Neural progenitor cell (in vitro differentiated cells): Measurements from ENCODE around the gene NOS3. TPM values are rescaled to one million over a fixed set of nuclear protein-coding genes. Genes with fewer than 3 reads are reported as not detected.
A peak's percentile ranks its signal among the peaks of the same experiment; 100 is the strongest.
"Not testable (repeated sequence)": the region's sequence is repeated elsewhere in the genome, so short reads cannot be mapped to it uniquely, and the experiment has no call there.

Experiments used
- DNase-seq: peaks from one replicate; pipeline ENCODE4 v3.0.0-alpha.2; 2016; ENCODE audit warnings: low spot score
- H2AFZ ChIP-seq: fragments of 200-600 bp; sonication (generic); replicated peaks from 2 replicates; pipeline ENCODE4 v1.6.1; 2016; ENCODE audit warnings: antibody characterized with exemption
- H3F3A ChIP-seq: fragments of 200-600 bp; sonication (generic); 2 replicates; pipeline ENCODE4 v1.6.1; 2016; ENCODE audit warnings: antibody characterized with exemption, low read depth
- H3K27ac ChIP-seq: fragments of 200-600 bp; sonication (generic); 2 replicates; pipeline ENCODE4 v1.5.1; 2016; ENCODE audit warnings: mild to moderate bottlenecking
- H3K27me3 ChIP-seq: fragments of 200-600 bp; sonication (generic); 2 replicates; pipeline ENCODE4 v1.6.1; 2016; ENCODE audit warnings: mild to moderate bottlenecking, moderate library complexity
- H3K36me3 ChIP-seq: fragments of 200-600 bp; sonication (generic); 2 replicates; pipeline ENCODE4 v1.5.1; 2016
- H3K4me1 ChIP-seq: fragments of 200-600 bp; sonication (generic); 2 replicates; pipeline ENCODE4 v1.6.1; 2016; ENCODE audit warnings: mixed run types
- H3K4me2 ChIP-seq: fragments of 200-600 bp; sonication (generic); 2 replicates; pipeline ENCODE4 v1.6.1; 2016
- H3K4me3 ChIP-seq: fragments of 200-600 bp; sonication (generic); 2 replicates; pipeline ENCODE4 v1.5.1; 2016
- H3K79me2 ChIP-seq: fragments of 200-600 bp; sonication (generic); 2 replicates; pipeline ENCODE4 v1.6.1; 2016; ENCODE audit warnings: low read depth
- H3K9ac ChIP-seq: fragments of 200-600 bp; sonication (generic); 2 replicates; pipeline ENCODE4 v1.6.1; 2016
- H3K9me3 ChIP-seq: fragments of 200-600 bp; sonication (generic); 2 replicates; pipeline ENCODE4 v1.5.1; 2016; ENCODE audit warnings: low read depth
- H4K20me1 ChIP-seq: fragments of 200-600 bp; sonication (generic); 2 replicates; pipeline ENCODE4 v1.6.1; 2016; ENCODE audit warnings: low read depth
- H3K27ac Mint-ChIP-seq: 3 replicates; pipeline ENCODE4 v1.8.0; 2021; ENCODE audit warnings: mixed read lengths
- H3K27me3 Mint-ChIP-seq: 2 replicates; pipeline ENCODE4 v1.8.0; 2022; ENCODE audit warnings: low read depth, mild to moderate bottlenecking, inconsistent platforms, moderate library complexity, mixed read lengths; ENCODE audit not compliant: insufficient read depth
- H3K36me3 Mint-ChIP-seq: 3 replicates; pipeline ENCODE4 v1.8.0; 2021; ENCODE audit warnings: mixed read lengths
- H3K4me1 Mint-ChIP-seq: 3 replicates; pipeline ENCODE4 v1.8.0; 2021; ENCODE audit warnings: mixed read lengths
- H3K4me3 Mint-ChIP-seq: 3 replicates; pipeline ENCODE4 v1.8.0; 2021; ENCODE audit warnings: mild to moderate bottlenecking, moderate library complexity, mixed read lengths
- H3K9me3 Mint-ChIP-seq: 3 replicates; pipeline ENCODE4 v1.8.0; 2020; ENCODE audit warnings: mixed read lengths
- CTCF ChIP-seq: fragments of 200-600 bp; sonication (generic); IDR thresholded peaks from 2 replicates; pipeline ENCODE4 v1.5.1; 2017; ENCODE audit warnings: antibody characterized with exemption, mild to moderate bottlenecking
- EZH2 ChIP-seq: fragments of 200-600 bp; sonication (generic); IDR thresholded peaks from 2 replicates; pipeline ENCODE4 v1.6.1; 2017; ENCODE audit warnings: antibody characterized with exemption, mild to moderate bottlenecking, moderate library complexity
- EZH2phosphoT487 ChIP-seq: fragments of 200-600 bp; sonication (generic); IDR thresholded peaks from 2 replicates; pipeline ENCODE4 v1.6.1; 2017; ENCODE audit warnings: antibody characterized with exemption
- total RNA-seq: library from RNA; depleted of rRNA; stranded (reverse); fragments of >200 nt; gene quantifications from 2 replicates; pipeline ENCODE4 v1.2.3, GENCODE V29; 2015; ENCODE audit warnings: low replicate concordance

NOS3 gene
- total RNA-seq, 1 donor from 2014 or later, result 1.3 TPM

- H3K36me3 ChIP-seq, result no peaks in the 10 kb centered on the region
- H3K79me2 ChIP-seq, result no peaks in the 10 kb centered on the region
- Mint-ChIP-seq H3K9me3 (peaks cover 1% of the 10 kb centered on the region), H3K4me3 (peak overlapping the region; percentile 69), H3K4me1 (peaks cover 56% of the 10 kb centered on the region), H3K27ac (peak overlapping the region; percentile 90), H3K36me3 (peaks cover 9% of the 10 kb centered on the region), H3K27me3 (peaks cover 14% of the 10 kb centered on the region)
- H2AFZ ChIP-seq, result peak overlapping the region; percentile 59
- DNase-seq, result peak; percentile 79
- H3K4me2 ChIP-seq, result peak overlapping the region; percentile 76
- peaks cover 42% of the 10 kb centered on the region for H3K4me1 ChIP-seq
- H4K20me1 ChIP-seq, result no peaks in the 10 kb centered on the region
- H3K9ac ChIP-seq, result no peak overlapping the region
- no peak overlapping the region for H3K27ac ChIP-seq
- TF ChIP-seq EZH2phosphoT487, result no peak
- TF ChIP-seq CTCF, result no peak
- no peak for TF ChIP-seq EZH2
- no peaks in the 10 kb centered on the region for H3K9me3 ChIP-seq
- H3K4me3 ChIP-seq, result peak overlapping the region; percentile 23
- peaks cover 17% of the 10 kb centered on the region for H3K27me3 ChIP-seq
- peaks cover 35% of the 10 kb centered on the region for H3F3A ChIP-seq
Measured at GRCh38 chr7:151010307-151011096, 19.7 kb downstream of the NOS3 start.

GRCh38 chr7:151011097-151011409 is 20.2 kb downstream of the NOS3 start:
- peaks cover 1% of the 10 kb centered on the region for H3K9me3 Mint-ChIP-seq
- TF ChIP-seq CTCF, result no peak
- no peak for TF ChIP-seq EZH2
- no peak for TF ChIP-seq EZH2phosphoT487
- peaks cover 10% of the 10 kb centered on the region for H3K36me3 Mint-ChIP-seq
- peak overlapping the region; percentile 76 for H3K4me2 ChIP-seq
- H3K27me3 Mint-ChIP-seq, result peaks cover 12% of the 10 kb centered on the region
- H3K27ac Mint-ChIP-seq, result peak overlapping the region; percentile 90
- peak overlapping the region; percentile 23 for H3K4me3 ChIP-seq
- H3K4me3 Mint-ChIP-seq, result peak overlapping the region; percentile 50
- peaks cover 42% of the 10 kb centered on the region for H3K4me1 ChIP-seq
- peaks cover 55% of the 10 kb centered on the region for H3K4me1 Mint-ChIP-seq
- H3K36me3 ChIP-seq, result no peaks in the 10 kb centered on the region
- no peaks in the 10 kb centered on the region for H4K20me1 ChIP-seq
- H3K9ac ChIP-seq, result no peak overlapping the region
- H3K9me3 ChIP-seq, result no peaks in the 10 kb centered on the region
- H3K27me3 ChIP-seq, result peaks cover 17% of the 10 kb centered on the region
- H3K79me2 ChIP-seq, result no peaks in the 10 kb centered on the region
- no peak overlapping the region for H3K27ac ChIP-seq
- peaks cover 35% of the 10 kb centered on the region for H3F3A ChIP-seq
- no peak for DNase-seq
- H2AFZ ChIP-seq, result no peak overlapping the region

- H3K4me1 Mint-ChIP-seq, result peaks cover 54% of the 10 kb centered on the region
- H3K4me2 ChIP-seq, result not testable (repeated sequence)
Measured at GRCh38 chr7:151011616-151012015, 20.8 kb downstream of the NOS3 start.

GRCh38 chr7:151012031-151012692 is 21.3 kb downstream of the NOS3 start:
- no peak overlapping the region for H3K9ac ChIP-seq
- H3K36me3 ChIP-seq, result no peaks in the 10 kb centered on the region
- TF ChIP-seq CTCF (no peak), EZH2phosphoT487 (no peak), EZH2 (no peak)
- no peak overlapping the region for H3K27ac ChIP-seq
- Mint-ChIP-seq H3K4me3 (peak overlapping the region; percentile 33), H3K27me3 (peaks cover 9% of the 10 kb centered on the region), H3K36me3 (peaks cover 10% of the 10 kb centered on the region), H3K27ac (peak overlapping the region; percentile 91), H3K9me3 (peaks cover 1% of the 10 kb centered on the region), H3K4me1 (peaks cover 53% of the 10 kb centered on the region)
- peak overlapping the region; percentile 70 for H3K4me2 ChIP-seq
- H3K27me3 ChIP-seq, result peaks cover 25% of the 10 kb centered on the region
- no peak overlapping the region for H3K4me3 ChIP-seq
- peaks cover 35% of the 10 kb centered on the region for H3F3A ChIP-seq
- H3K79me2 ChIP-seq, result no peaks in the 10 kb centered on the region
- no peak for DNase-seq
- H3K9me3 ChIP-seq, result no peaks in the 10 kb centered on the region
- H3K4me1 ChIP-seq, result peaks cover 42% of the 10 kb centered on the region
- H2AFZ ChIP-seq, result peak overlapping the region; percentile 46
- no peaks in the 10 kb centered on the region for H4K20me1 ChIP-seq

More at GRCh38 chr7:151011616-151012015, 20.8 kb downstream of the NOS3 start:
- H3K9me3 ChIP-seq, H3K36me3 Mint-ChIP-seq, H2AFZ ChIP-seq, H3K9ac ChIP-seq, H3K79me2 ChIP-seq, H4K20me1 ChIP-seq, H3K27me3 Mint-ChIP-seq, H3K4me3 ChIP-seq, DNase-seq, H3K27ac ChIP-seq, H3K9me3 Mint-ChIP-seq, H3K36me3 ChIP-seq: not testable (repeated sequence)
- peak overlapping the region; percentile 30 for H3K4me3 Mint-ChIP-seq
- H3K4me1 ChIP-seq, result peaks cover 42% of the 10 kb centered on the region
- peaks cover 35% of the 10 kb centered on the region for H3F3A ChIP-seq
- peak overlapping the region; percentile 91 for H3K27ac Mint-ChIP-seq
- peaks cover 20% of the 10 kb centered on the region for H3K27me3 ChIP-seq
